ENCODE results near the gene TBC1D32.
"Not testable (repeated sequence)": the region's sequence is repeated elsewhere in the genome, so short reads cannot be mapped to it uniquely, and the experiment has no call there.

TBC1D32 gene

GRCh38 chr6:121068749-121069148, 265.5 kb downstream of the TBC1D32 start:
- peak; percentile 93 for TF ChIP-seq ZNF585B (tag by site-specific recombination; IDR thresholded peaks at IDR 0.05)
- POLR2A ChIA-PET; H3K36me3 ChIP-seq (ENCODE audit: control insufficient read depth in 2 of 2, insufficient read depth in 1 of 2, low read length in 2 of 2); CTCF ChIA-PET; H3K9me3 ChIP-seq (ENCODE audit: control insufficient read depth, insufficient read depth, low read depth, low read length); H3K27ac ChIP-seq (ENCODE audit: extremely low read depth, low read depth, low read length); H3K4me1 ChIP-seq (ENCODE audit: control insufficient read depth, insufficient read depth, low read length); H3K4me3 ChIP-seq (ENCODE audit: low read depth, low read length): not testable (repeated sequence)

- no peak overlapping the region for H3K27ac ChIP-seq (ENCODE audit: extremely low read depth, low read depth, low read length)
- CTCF ChIA-PET: interaction anchor here (1.0 kb wide), 1 partner anchor 12 kb away, joined by 3 read pairs; no protein-coding TSS in a partner anchor
- no peaks in the 10 kb centered on the region for H3K4me1 ChIP-seq (ENCODE audit: control insufficient read depth, insufficient read depth, low read length)
- no peaks in the 10 kb centered on the region for H3K36me3 ChIP-seq (ENCODE audit: control insufficient read depth in 2 of 2, insufficient read depth in 1 of 2, low read length in 2 of 2)
- H3K9me3 ChIP-seq (ENCODE audit: control insufficient read depth, insufficient read depth, low read depth, low read length): no peaks in the 10 kb centered on the region
- no peak overlapping the region for H3K4me3 ChIP-seq (ENCODE audit: low read depth, low read length)
- POLR2A ChIA-PET: no interaction called here
- TF ChIP-seq ZFP69B (tag by site-specific recombination; IDR thresholded peaks at IDR 0.05): no peak
- no peak for TF ChIP-seq SP3 (tag by site-specific recombination; IDR thresholded peaks at IDR 0.05)
- no peak for TF ChIP-seq YY1 (tag by site-specific recombination; IDR thresholded peaks at IDR 0.05)
- TF ChIP-seq ZBTB44 (tag by site-specific recombination; IDR thresholded peaks at IDR 0.05): no peak
- no peak for TF ChIP-seq ZNF510 (tag by site-specific recombination; IDR thresholded peaks at IDR 0.05; ENCODE audit: insufficient replicate concordance)
- TF ChIP-seq KLF9 (tag by site-specific recombination; IDR thresholded peaks at IDR 0.05; ENCODE audit: low read depth): no peak
Observed at GRCh38 chr6:121067381-121067780, 266.9 kb downstream of the TBC1D32 start.

GRCh38 chr6:121064345-121064744, 269.9 kb downstream of the TBC1D32 start:
- TF ChIP-seq ZNF350 (tag by site-specific recombination; IDR thresholded peaks at IDR 0.05) (no peak), ZNF404 (tag by site-specific recombination; IDR thresholded peaks at IDR 0.05) (no peak), ZNF585B (tag by site-specific recombination; IDR thresholded peaks at IDR 0.05) (peak; percentile 58)
- Histone ChIP-seq H3K9me3 (ENCODE audit: control insufficient read depth, insufficient read depth, low read depth, low read length) (no peaks in the 10 kb centered on the region), H3K36me3 (ENCODE audit: control insufficient read depth in 2 of 2, insufficient read depth in 1 of 2, low read length in 2 of 2) (no peaks in the 10 kb centered on the region), H3K4me1 (ENCODE audit: control insufficient read depth, insufficient read depth, low read length) (no peaks in the 10 kb centered on the region), H3K27ac (ENCODE audit: extremely low read depth, low read depth, low read length) (no peak overlapping the region), H3K4me3 (ENCODE audit: low read depth, low read length) (no peak overlapping the region)
- ChIA-PET POLR2A (no interaction called here), CTCF (interaction anchor here (1.3 kb wide), 1 partner anchor 9 kb away, joined by 5 read pairs; no protein-coding TSS in a partner anchor)

- POLR2A ChIA-PET: no interaction called here
- H3K9me3 ChIP-seq (ENCODE audit: control insufficient read depth, insufficient read depth, low read depth, low read length): no peaks in the 10 kb centered on the region
- H3K27ac ChIP-seq (ENCODE audit: extremely low read depth, low read depth, low read length): no peak overlapping the region
- H3K36me3 ChIP-seq (ENCODE audit: control insufficient read depth in 2 of 2, insufficient read depth in 1 of 2, low read length in 2 of 2): no peaks in the 10 kb centered on the region
- H3K4me1 ChIP-seq (ENCODE audit: control insufficient read depth, insufficient read depth, low read length): no peaks in the 10 kb centered on the region
- H3K4me3 ChIP-seq (ENCODE audit: low read depth, low read length): no peak overlapping the region
- CTCF ChIA-PET: interaction anchor here (0.6 to 4.6 kb wide), 31 partner anchors 9 to 1291 kb away, joined by 3 to 68 read pairs (median 3); no protein-coding TSS in a partner anchor
- TF ChIP-seq ZSCAN23 (tag by site-specific recombination; IDR thresholded peaks at IDR 0.05): no peak
- TF ChIP-seq HIC1 (tag by site-specific recombination; IDR thresholded peaks at IDR 0.05): no peak
- no peak for TF ChIP-seq ZNF670 (tag by site-specific recombination; IDR thresholded peaks at IDR 0.05; ENCODE audit: low read depth)
- no peak for TF ChIP-seq ZXDB (tag by site-specific recombination; IDR thresholded peaks at IDR 0.05)
- TF ChIP-seq ZNF449 (tag by site-specific recombination; IDR thresholded peaks at IDR 0.05): no peak
- TF ChIP-seq ZNF664 (tag by site-specific recombination; IDR thresholded peaks at IDR 0.05): peak; percentile 100
- no peak for TF ChIP-seq ZNF157 (tag by site-specific recombination; IDR thresholded peaks at IDR 0.05)
- peak; percentile 34; the same call in 1 of the 2 replicates for TF ChIP-seq CTCF (tag by site-specific recombination; IDR thresholded peaks at IDR 0.05)
- no peak for TF ChIP-seq AEBP2 (tag by site-specific recombination; IDR thresholded peaks at IDR 0.05; ENCODE audit: borderline replicate concordance)
Observed at GRCh38 chr6:121055572-121056163, 278.6 kb downstream of the TBC1D32 start.
